Breast epithelium (tissue), 4 donors: ENCODE measurements around the gene CSTF2T. TPM values are rescaled to one million over a fixed set of nuclear protein-coding genes. Genes with fewer than 3 reads are reported as not detected.

Experiments
- DNase-seq, 2 donors: peaks; one replicate each; pipeline ENCODE4 v3.0.0-alpha.2; 2019; ENCODE audit warnings: low spot score in 2 of 2
- H3K27ac ChIP-seq, 2 donors: fragments of 200-600 bp; sonication (generic) in 1 of 2; one replicate each; pipeline ENCODE4 v1.5.1; 2016 to 2019; ENCODE audit warnings: mild to moderate bottlenecking in 1 of 2
- H3K27me3 ChIP-seq, 2 donors: fragments of 200-600 bp; sonication (generic) in 1 of 2; one replicate each; pipeline versions ENCODE4 v1.5.1 to v1.6.0; 2017 to 2019; ENCODE audit warnings: control low read depth in 1 of 2, mild to moderate bottlenecking in 1 of 2
- H3K36me3 ChIP-seq: fragments of 200-600 bp; one replicate; pipeline ENCODE4 v1.5.1; 2019
- H3K4me1 ChIP-seq, 2 donors: fragments of 200-600 bp; sonication (generic); one replicate each; pipeline ENCODE4 v1.5.1; 2016 to 2019; ENCODE audit warnings: control low read depth in 1 of 2
- H3K4me3 ChIP-seq, 3 donors: fragments of 200-600 bp; sonication (generic); 1 replicate in 2 of 3; 2 replicates in 1 of 3; pipeline ENCODE4 v1.5.1; 2016 to 2019; ENCODE audit warnings: mild to moderate bottlenecking in 3 of 3, moderate library complexity in 2 of 3
- H3K9me3 ChIP-seq, 2 donors: fragments of 200-600 bp; sonication (generic) in 1 of 2; one replicate each; pipeline ENCODE4 v1.5.1; 2016 to 2019; ENCODE audit warnings: control low read depth in 1 of 2
- CTCF ChIP-seq, 3 donors: fragments of 450-650 bp; IDR thresholded peaks; one replicate each; pipeline ENCODE4 v1.5.1; 2016 to 2017; ENCODE audit warnings: antibody characterized with exemption in 3 of 3, mild to moderate bottlenecking in 3 of 3, moderate library complexity in 3 of 3
- POLR2A ChIP-seq: fragments of 450-650 bp; IDR thresholded peaks from one replicate; pipeline ENCODE4 v1.6.1; 2016; ENCODE audit warnings: antibody characterized with exemption, mild to moderate bottlenecking, moderate library complexity
- POLR2AphosphoS5 ChIP-seq, 3 donors: sonication (generic); formaldehyde crosslinking; IDR thresholded peaks; one replicate each; pipeline ENCODE4 v1.6.1; 2017; ENCODE audit warnings: antibody characterized with exemption in 3 of 3
- intact Hi-C: fragments of 100-400 bp; cut with DNase I; formaldehyde crosslinking; loops from one replicate; pipeline ENCODE4 v1.15.1; 2023; ENCODE audit warnings: low total_unique reads
- total RNA-seq, 3 donors: library from RNA; depleted of rRNA; stranded (reverse); fragments of >200 nt; gene quantifications; one replicate each; pipeline ENCODE4 v1.1.0, GENCODE V29; 2016

Gene CSTF2T
- total RNA-seq, 3 donors from 2014 or later = 22.8 to 24.6 (median 23.2) TPM

- no peak overlapping the region for H3K27ac ChIP-seq
- no peaks in the 10 kb centered on the region for H3K9me3 ChIP-seq
- no peaks in the 10 kb centered on the region for H3K36me3 ChIP-seq
- no peak for DNase-seq
- H3K27me3 ChIP-seq = no peaks in the 10 kb centered on the region
- no peak overlapping the region for H3K4me3 ChIP-seq
- intact Hi-C loops = loop anchor here (5.0 kb wide), 1 partner anchor 192 kb away; no protein-coding TSS in a partner anchor
- H3K4me1 ChIP-seq = no peaks in the 10 kb centered on the region
- TF ChIP-seq CTCF (IDR thresholded peaks at IDR 0.05) (no peak), POLR2AphosphoS5 (IDR thresholded peaks at IDR 0.05) (no peak), POLR2A (no peak)
Measured at GRCh38 chr10:51718804-51719291, 19.5 kb upstream of the CSTF2T start.

- H3K36me3 ChIP-seq = no peaks in the 10 kb centered on the region
- H3K27ac ChIP-seq = no peak overlapping the region
- DNase-seq = no peak
- no peaks in the 10 kb centered on the region for H3K9me3 ChIP-seq
- no peak overlapping the region for H3K4me3 ChIP-seq
- no peak for TF ChIP-seq POLR2AphosphoS5 (IDR thresholded peaks at IDR 0.05)
- TF ChIP-seq POLR2A = no peak
- no peak for TF ChIP-seq CTCF (IDR thresholded peaks at IDR 0.05)
- H3K4me1 ChIP-seq = no peaks in the 10 kb centered on the region
- H3K27me3 ChIP-seq = no peaks in the 10 kb centered on the region
- intact Hi-C loops = loop anchor here (5.0 kb wide), 1 partner anchor 190 kb away; no protein-coding TSS in a partner anchor
Measured at GRCh38 chr10:51716981-51717380, 17.6 kb upstream of the CSTF2T start.

GRCh38 chr10:51711519-51711891 is 12.1 kb upstream of the CSTF2T start:
- TF ChIP-seq POLR2A (no peak), CTCF (IDR thresholded peaks at IDR 0.05) (no peak), POLR2AphosphoS5 (IDR thresholded peaks at IDR 0.05) (no peak)
- no peaks in the 10 kb centered on the region for H3K36me3 ChIP-seq
- H3K27ac ChIP-seq = no peak overlapping the region
- no peaks in the 10 kb centered on the region for H3K9me3 ChIP-seq
- intact Hi-C loops = no loop called here
- no peak for DNase-seq
- no peaks in the 10 kb centered on the region for H3K27me3 ChIP-seq
- H3K4me3 ChIP-seq = no peak overlapping the region
- no peaks in the 10 kb centered on the region for H3K4me1 ChIP-seq

- DNase-seq = no peak
- H3K36me3 ChIP-seq = no peaks in the 10 kb centered on the region
- H3K27ac ChIP-seq = no peak overlapping the region
- intact Hi-C loops = no loop called here
- TF ChIP-seq POLR2AphosphoS5 (IDR thresholded peaks at IDR 0.05) (no peak), CTCF (IDR thresholded peaks at IDR 0.05) (no peak)
- no peak overlapping the region for H3K4me3 ChIP-seq
- no peaks in the 10 kb centered on the region for H3K4me1 ChIP-seq
- H3K27me3 ChIP-seq = no peaks in the 10 kb centered on the region
- H3K9me3 ChIP-seq = no peaks in the 10 kb centered on the region
Measured at GRCh38 chr10:51709324-51709972, 10.1 kb upstream of the CSTF2T start.

GRCh38 chr10:51708609-51709008 is 9.2 kb upstream of the CSTF2T start:
- intact Hi-C loops = no loop called here

More at GRCh38 chr10:51708609-51709008, 9.2 kb upstream of the CSTF2T start:
- no peak overlapping the region for H3K4me3 ChIP-seq
- H3K27me3 ChIP-seq = no peaks in the 10 kb centered on the region
- TF ChIP-seq CTCF (IDR thresholded peaks at IDR 0.05) (no peak), POLR2AphosphoS5 (IDR thresholded peaks at IDR 0.05) (no peak)
- H3K9me3 ChIP-seq = no peaks in the 10 kb centered on the region
- no peak for DNase-seq
- no peaks in the 10 kb centered on the region for H3K36me3 ChIP-seq
- no peak overlapping the region for H3K27ac ChIP-seq
- H3K4me1 ChIP-seq = no peaks in the 10 kb centered on the region
